GM18502 (cell line): ENCODE data around the gene COX10.
"Not testable (repeated sequence)": the region's sequence is repeated elsewhere in the genome, so short reads cannot be mapped to it uniquely, and the experiment has no call there.

Experiments used
- ATAC-seq: cut with Tn5 transposase; IDR thresholded peaks from one replicate; pipeline ENCODE4 v1.9.1; 2021; ENCODE audit warnings: mild to moderate bottlenecking; ENCODE audit not compliant: unreplicated experiment, poor library complexity

COX10 gene

GRCh38 chr17:14201021-14201987 is 132.0 kb downstream of the COX10 start:
- ATAC-seq: no peak

- ATAC-seq: no peak
These were observed 132.7 kb downstream of the COX10 start for GRCh38 chr17:14201988-14202380.

GRCh38 chr17:14202388-14203166 is 133.3 kb downstream of the COX10 start:
- no peak for ATAC-seq

GRCh38 chr17:14203388-14203787 is 134.1 kb downstream of the COX10 start:
- no peak for ATAC-seq

- ATAC-seq: no peak
These were observed 134.8 kb downstream of the COX10 start for GRCh38 chr17:14204084-14204483.

GRCh38 chr17:14204546-14204945 is 135.2 kb downstream of the COX10 start:
- ATAC-seq: no peak

- ATAC-seq: no peak
These were observed 136.1 kb downstream of the COX10 start for GRCh38 chr17:14205380-14205779.

GRCh38 chr17:14205992-14206461 is 136.7 kb downstream of the COX10 start:
- no peak for ATAC-seq

GRCh38 chr17:14206891-14207290 is 137.6 kb downstream of the COX10 start:
- no peak for ATAC-seq

- no peak for ATAC-seq
These were observed 138.5 kb downstream of the COX10 start for GRCh38 chr17:14207791-14208190.

- ATAC-seq: no peak
These were observed 139.9 kb downstream of the COX10 start for GRCh38 chr17:14209215-14209614.

- ATAC-seq: no peak
These were observed 141.9 kb downstream of the COX10 start for GRCh38 chr17:14211246-14211645.

GRCh38 chr17:14211801-14212200 is 142.5 kb downstream of the COX10 start:
- no peak for ATAC-seq

- ATAC-seq: no peak
These were observed 143.1 kb downstream of the COX10 start for GRCh38 chr17:14212401-14212800.

GRCh38 chr17:14214271-14214670 is 145.0 kb downstream of the COX10 start:
- ATAC-seq: no peak

GRCh38 chr17:14222611-14223010 is 153.3 kb downstream of the COX10 start:
- no peak for ATAC-seq

GRCh38 chr17:14225254-14225980 is 156.1 kb downstream of the COX10 start:
- no peak for ATAC-seq

- ATAC-seq: no peak
These were observed 157.7 kb downstream of the COX10 start for GRCh38 chr17:14227052-14227451.

- no peak for ATAC-seq
These were observed 159.6 kb downstream of the COX10 start for GRCh38 chr17:14228903-14229302.

- not testable (repeated sequence) for ATAC-seq
These were observed 161.9 kb downstream of the COX10 start for GRCh38 chr17:14231187-14231586.
